HepG2 (cell line): ENCODE results near the gene FUZ. TPM values are rescaled to one million over a fixed set of nuclear protein-coding genes. Genes with fewer than 3 reads are reported as not detected.
A peak's percentile ranks its signal among the peaks of the same experiment; 100 is the strongest.

Source experiments
- AHR ChIP-seq: IDR thresholded peaks from 2 replicates; pipeline ENCODE4 v1.6.1; 2018; ENCODE audit warnings: missing genetic modification reagents, missing compliant biosample characterization
- AKAP8 ChIP-seq: sonication (generic); formaldehyde crosslinking; IDR thresholded peaks from 2 replicates; pipeline ENCODE4 v1.5.1; 2020; ENCODE audit warnings: mild to moderate bottlenecking, missing genetic modification reagents
- ASH2L ChIP-seq: fragments of 300-600, 200-600 bp; sonication (generic); IDR thresholded peaks from 2 replicates; pipeline ENCODE4 v1.7.0; 2017; ENCODE audit warnings: low read depth, mild to moderate bottlenecking, moderate library complexity, mixed read lengths, low read length; ENCODE audit not compliant: insufficient read length
- ATF7 ChIP-seq, 2 experiments: fragments of 450-650 bp in 1 of 2; sonication (generic) in 1 of 2; formaldehyde crosslinking in 1 of 2; IDR thresholded peaks; 2 replicates each; pipeline versions ENCODE4 v1.4.0 to v1.6.1; 2016 to 2020; ENCODE audit warnings: antibody characterized with exemption in 1 of 2, mild to moderate bottlenecking in 1 of 2, missing genetic modification reagents in 1 of 2
- FOXA3 ChIP-seq: IDR thresholded peaks from 2 replicates; pipeline ENCODE4 v1.6.1; 2016; ENCODE audit warnings: missing genetic modification reagents, missing compliant biosample characterization
- FOXK2 ChIP-seq: fragments of 450-650 bp; IDR thresholded peaks from 2 replicates; pipeline ENCODE4 v1.6.1; 2016
- GABPB1 ChIP-seq: IDR thresholded peaks from 2 replicates; pipeline ENCODE4 v1.6.1; 2016; ENCODE audit warnings: mild to moderate bottlenecking, missing genetic modification reagents, moderate library complexity, missing compliant biosample characterization
- GPBP1L1 ChIP-seq: sonication (generic); formaldehyde crosslinking; IDR thresholded peaks from 2 replicates; pipeline ENCODE4 v1.5.0; 2020; ENCODE audit warnings: mild to moderate bottlenecking, missing genetic modification reagents
- KAT7 ChIP-seq: IDR thresholded peaks from 2 replicates; pipeline ENCODE4 v1.6.1; 2018; ENCODE audit warnings: borderline replicate concordance, missing compliant biosample characterization
- MBD4 ChIP-seq: IDR thresholded peaks from 2 replicates; pipeline ENCODE4 v1.6.1; 2012; ENCODE audit warnings: low read length, inconsistent platforms, borderline replicate concordance
- PITX1 ChIP-seq: sonication (generic); formaldehyde crosslinking; IDR thresholded peaks from 2 replicates; pipeline ENCODE4 v1.5.1; 2020; ENCODE audit warnings: mild to moderate bottlenecking, missing genetic modification reagents
- POLR2A ChIP-seq, 2 experiments: IDR thresholded peaks; 2 replicates each; pipeline ENCODE4 v1.6.1; 2011; ENCODE audit warnings: low read depth in 2 of 2, low read length in 2 of 2, mild to moderate bottlenecking in 1 of 2, moderate library complexity in 1 of 2; ENCODE audit not compliant: insufficient read depth in 1 of 2
- SMAD9 ChIP-seq: sonication (generic); formaldehyde crosslinking; IDR thresholded peaks from 2 replicates; pipeline ENCODE4 v1.5.1; 2020; ENCODE audit warnings: mild to moderate bottlenecking, missing genetic modification reagents
- SPEN ChIP-seq: sonication (generic); formaldehyde crosslinking; IDR thresholded peaks from 2 replicates; pipeline ENCODE4 v1.5.1; 2020; ENCODE audit warnings: low read depth, mild to moderate bottlenecking, missing genetic modification reagents
- ZBTB7A ChIP-seq: sonication (generic); formaldehyde crosslinking; IDR thresholded peaks from 2 replicates; pipeline ENCODE4 v1.8.0; 2022; ENCODE audit warnings: mild to moderate bottlenecking, missing genetic modification reagents
- ZC3H13 ChIP-seq: sonication (generic); formaldehyde crosslinking; IDR thresholded peaks from 2 replicates; pipeline ENCODE4 v1.8.1; 2023; ENCODE audit warnings: mild to moderate bottlenecking, missing genetic modification reagents, moderate library complexity
- ZMAT3 ChIP-seq: sonication (generic); formaldehyde crosslinking; conservative IDR thresholded peaks from 2 replicates; pipeline ENCODE4 v1.7.0; 2021; ENCODE audit warnings: missing genetic modification reagents
- ZNF350 ChIP-seq: sonication (generic); formaldehyde crosslinking; IDR thresholded peaks from 2 replicates; pipeline ENCODE4 v1.4.0; 2020; ENCODE audit warnings: mild to moderate bottlenecking, low read depth, missing genetic modification reagents, borderline replicate concordance
- ZNF543 ChIP-seq: sonication (generic); formaldehyde crosslinking; IDR thresholded peaks from 2 replicates; pipeline ENCODE4 v1.4.0; 2020; ENCODE audit warnings: mild to moderate bottlenecking, missing genetic modification reagents
- ZNF567 ChIP-seq: sonication (generic); formaldehyde crosslinking; IDR thresholded peaks from 2 replicates; pipeline ENCODE4 v1.8.1; 2023; ENCODE audit warnings: mild to moderate bottlenecking, missing genetic modification reagents, borderline replicate concordance
- ZNF75D ChIP-seq: sonication (generic); formaldehyde crosslinking; IDR thresholded peaks from 2 replicates; pipeline ENCODE4 v1.8.1; 2023; ENCODE audit warnings: missing genetic modification reagents, mild to moderate bottlenecking, borderline replicate concordance
- ZNF777 ChIP-seq: sonication (generic); formaldehyde crosslinking; IDR thresholded peaks from 2 replicates; pipeline ENCODE4 v1.4.0; 2020; ENCODE audit warnings: missing genetic modification reagents
- ZSCAN25 ChIP-seq: sonication (generic); formaldehyde crosslinking; IDR thresholded peaks from 2 replicates; pipeline ENCODE4 v1.8.0; 2022; ENCODE audit warnings: mild to moderate bottlenecking, missing genetic modification reagents
- polyA plus RNA-seq, 8 experiments: library from polyadenylated mRNA; depleted of rRNA in 3 of 8; stranded (reverse) in 7 of 8; unstranded in 1 of 8; fragments of >200 nt; fragmentation: Illumina TruSeq in 4 of 8; extraction: Trizol in 4 of 8; gene quantifications; 2 replicates each; pipeline versions ENCODE4 v1.2.1 to v1.2.3, GENCODE V29; 2011 to 2016; ENCODE audit warnings: low read depth in 4 of 8, missing spikeins in 1 of 8, mixed read lengths in 1 of 8; ENCODE audit not compliant: insufficient read depth in 1 of 8
- total RNA-seq, 5 experiments: library from RNA; depleted of rRNA; stranded (reverse); fragments of >200 nt; fragmentation: Illumina TruSeq; extraction: Trizol; gene quantifications; 2 replicates each; pipeline ENCODE4 v1.2.3, GENCODE V29; 2016; ENCODE audit warnings: low read depth in 1 of 5
- TF ChIP-seq, protein P1 (sequence below): sonication (generic); formaldehyde crosslinking; IDR thresholded peaks from 2 replicates; pipeline ENCODE4 v1.5.1; 2020; ENCODE audit warnings: mild to moderate bottlenecking, missing genetic modification reagents, moderate library complexity

The FUZ gene
- total and polyA plus RNA-seq, 2 of the 13 experiments (the other 11 are each of a cell fraction or from before 2014, with no cell fraction given) = 0.08 TPM; not detected in 1

GRCh38 chr19:49809160-49809940 is 3.7 kb downstream of the FUZ start (continued):
- peak; percentile 66; the same call in 1 of the 2 replicates for TF ChIP-seq GABPB1 (CRISPR knock-in tag)
- TF ChIP-seq ZNF350 = peak; percentile 52; the same call in 1 of the 2 replicates
- peak; percentile 45; the same call in 1 of the 2 replicates for TF ChIP-seq ZNF777 (CRISPR knock-in tag)
- no peak for TF ChIP-seq POLR2A (IDR thresholded peaks at IDR 0.05; ENCODE audit: insufficient read depth in 1 of 2, low read depth in 2 of 2, low read length in 2 of 2)
- no peak for TF ChIP-seq ATF7 (IDR thresholded peaks at IDR 0.05)
- TF ChIP-seq ATF7 (CRISPR knock-in tag; IDR thresholded peaks at IDR 0.05) = no peak
- TF ChIP-seq FOXK2 = no peak
- TF ChIP-seq ZSCAN25 (CRISPR knock-in tag) = no peak; the same call in none of the 2 replicates
- TF ChIP-seq, protein P1, sequence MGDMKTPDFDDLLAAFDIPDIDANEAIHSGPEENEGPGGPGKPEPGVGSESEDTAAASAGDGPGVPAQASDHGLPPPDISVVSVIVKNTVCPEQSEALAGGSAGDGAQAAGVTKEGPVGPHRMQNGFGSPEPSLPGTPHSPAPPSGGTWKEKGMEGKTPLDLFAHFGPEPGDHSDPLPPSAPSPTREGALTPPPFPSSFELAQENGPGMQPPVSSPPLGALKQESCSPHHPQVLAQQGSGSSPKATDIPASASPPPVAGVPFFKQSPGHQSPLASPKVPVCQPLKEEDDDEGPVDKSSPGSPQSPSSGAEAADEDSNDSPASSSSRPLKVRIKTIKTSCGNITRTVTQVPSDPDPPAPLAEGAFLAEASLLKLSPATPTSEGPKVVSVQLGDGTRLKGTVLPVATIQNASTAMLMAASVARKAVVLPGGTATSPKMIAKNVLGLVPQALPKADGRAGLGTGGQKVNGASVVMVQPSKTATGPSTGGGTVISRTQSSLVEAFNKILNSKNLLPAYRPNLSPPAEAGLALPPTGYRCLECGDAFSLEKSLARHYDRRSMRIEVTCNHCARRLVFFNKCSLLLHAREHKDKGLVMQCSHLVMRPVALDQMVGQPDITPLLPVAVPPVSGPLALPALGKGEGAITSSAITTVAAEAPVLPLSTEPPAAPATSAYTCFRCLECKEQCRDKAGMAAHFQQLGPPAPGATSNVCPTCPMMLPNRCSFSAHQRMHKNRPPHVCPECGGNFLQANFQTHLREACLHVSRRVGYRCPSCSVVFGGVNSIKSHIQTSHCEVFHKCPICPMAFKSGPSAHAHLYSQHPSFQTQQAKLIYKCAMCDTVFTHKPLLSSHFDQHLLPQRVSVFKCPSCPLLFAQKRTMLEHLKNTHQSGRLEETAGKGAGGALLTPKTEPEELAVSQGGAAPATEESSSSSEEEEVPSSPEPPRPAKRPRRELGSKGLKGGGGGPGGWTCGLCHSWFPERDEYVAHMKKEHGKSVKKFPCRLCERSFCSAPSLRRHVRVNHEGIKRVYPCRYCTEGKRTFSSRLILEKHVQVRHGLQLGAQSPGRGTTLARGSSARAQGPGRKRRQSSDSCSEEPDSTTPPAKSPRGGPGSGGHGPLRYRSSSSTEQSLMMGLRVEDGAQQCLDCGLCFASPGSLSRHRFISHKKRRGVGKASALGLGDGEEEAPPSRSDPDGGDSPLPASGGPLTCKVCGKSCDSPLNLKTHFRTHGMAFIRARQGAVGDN (CRISPR knock-in tag) = peak; percentile 96
- 0 out of 2 replicates have a peak, but pooled peaks have one; percentile 51 for TF ChIP-seq KAT7
- TF ChIP-seq ZNF543 (CRISPR knock-in tag) = peak; percentile 36; the same call in 1 of the 2 replicates
- TF ChIP-seq ZNF567 (CRISPR knock-in tag) = no peak
- 0 out of 2 replicates have a peak, but pooled peaks have one; percentile 26 for TF ChIP-seq AKAP8
- 0 out of 2 replicates have a peak, but pooled peaks have one; percentile 35 for TF ChIP-seq SMAD9 (CRISPR knock-in tag)
- TF ChIP-seq ZC3H13 (CRISPR knock-in tag) = no peak
- TF ChIP-seq FOXA3 = no peak
- peak; percentile 72; the same call in 1 of the 2 replicates for TF ChIP-seq ZMAT3
- no peak for TF ChIP-seq ZNF75D (CRISPR knock-in tag)
- peak; percentile 58; the same call in 1 of the 2 replicates for TF ChIP-seq SPEN (CRISPR knock-in tag)
- TF ChIP-seq ZBTB7A = no peak
- no peak for TF ChIP-seq MBD4
- TF ChIP-seq PITX1 (CRISPR knock-in tag) = 0 out of 2 replicates have a peak, but pooled peaks have one; percentile 46
- TF ChIP-seq GPBP1L1 (CRISPR knock-in tag) = no peak
- TF ChIP-seq AHR = peak; percentile 54; the same call in 1 of the 2 replicates
- peak; percentile 19 for TF ChIP-seq ASH2L
